Measurements from ENCODE around the gene HSPA1L.
"Not testable (repeated sequence)": the region's sequence is repeated elsewhere in the genome, so short reads cannot be mapped to it uniquely, and the experiment has no call there.

HSPA1L gene

GRCh38 chr6:31811645-31812044, 3.4 kb downstream of the HSPA1L start (continued):
- TF ChIP-seq ZNF157 (tag by site-specific recombination; IDR thresholded peaks at IDR 0.05), result no peak
- no peak for TF ChIP-seq IKZF3 (tag by site-specific recombination; IDR thresholded peaks at IDR 0.05)

GRCh38 chr6:31808599-31808998, 6.5 kb downstream of the HSPA1L start:
- POLR2A ChIA-PET, result interaction anchor here (1.1 to 4.4 kb wide), 3 partner anchors 18 to 148 kb away, joined by 3 to 187 read pairs (median 93); partner anchors contain the start of genes C6orf47 and HSPA1B

GRCh38 chr6:31806470-31807272, 8.4 kb downstream of the HSPA1L start, which contains the start of gene LSM2:
LSM2 (minus strand) TSS chr6:31806966; CDS start chr6:31806757, 209 bp downstream.
- H3K9me3 ChIP-seq (ENCODE audit: control insufficient read depth, insufficient read depth, low read depth, low read length), result no peaks in the 10 kb centered on the region
- H3K36me3 ChIP-seq (ENCODE audit: control insufficient read depth in 2 of 2, insufficient read depth in 1 of 2, low read length in 2 of 2), result peaks cover 17 to 27% of the 10 kb centered on the region in 2 experiments; a peak in 2 of 3 replicates
- CTCF ChIA-PET, result interaction anchor here (0.6 to 5.0 kb wide), 21 partner anchors 10 to 616 kb away, joined by 3 to 55 read pairs (median 4); partner anchors contain the start of genes DDAH2, HSPA1B and VARS1
- no peaks in the 10 kb centered on the region for H3K4me1 ChIP-seq (ENCODE audit: control insufficient read depth, insufficient read depth, low read length)
- POLR2A ChIA-PET, result interaction anchor here (0.6 to 4.8 kb wide), 37 partner anchors 8 to 275 kb away, joined by 3 to 187 read pairs (median 7); partner anchors contain the start of genes ABHD16A, BAG6, C6orf47 and CLIC1
- H3K27ac ChIP-seq (ENCODE audit: extremely low read depth, low read depth, low read length), result peak within 1 kb of the TSS; percentile 65
- peak within 1 kb of the TSS; percentile 91 for H3K4me3 ChIP-seq (ENCODE audit: low read depth, low read length)
- TF ChIP-seq EGR2 (tag by site-specific recombination; IDR thresholded peaks at IDR 0.05; ENCODE audit: low read depth) (no peak), KLF1 (tag by site-specific recombination; IDR thresholded peaks at IDR 0.05) (peak; percentile 35; the same call in 1 of the 2 replicates), ZNF148 (tag by site-specific recombination; IDR thresholded peaks at IDR 0.05; ENCODE audit: borderline replicate concordance) (no peak), ZNF629 (tag by site-specific recombination; IDR thresholded peaks at IDR 0.05) (peak; percentile 96), OSR2 (tag by site-specific recombination; IDR thresholded peaks at IDR 0.05) (no peak), ZBTB1 (tag by site-specific recombination; IDR thresholded peaks at IDR 0.05) (no peak), ZNF24 (tag by site-specific recombination; IDR thresholded peaks at IDR 0.05) (0 out of 2 replicates have a peak, but pooled peaks have one; percentile 5), ZNF37A (tag by site-specific recombination; IDR thresholded peaks at IDR 0.05) (no peak), ZNF837 (tag by site-specific recombination; IDR thresholded peaks at IDR 0.05) (no peak), HIC1 (tag by site-specific recombination; IDR thresholded peaks at IDR 0.05) (peak; percentile 99), IKZF3 (tag by site-specific recombination; IDR thresholded peaks at IDR 0.05) (0 out of 2 replicates have a peak, but pooled peaks have one; percentile 2), ZBTB7A (tag by site-specific recombination; IDR thresholded peaks at IDR 0.05; ENCODE audit: low read depth) (0 out of 2 replicates have a peak, but pooled peaks have one; percentile 23), ZNF146 (tag by site-specific recombination; IDR thresholded peaks at IDR 0.05) (no peak), ZNF114 (tag by site-specific recombination; IDR thresholded peaks at IDR 0.05) (no peak), ZNF830 (tag by site-specific recombination; IDR thresholded peaks at IDR 0.05; ENCODE audit: low read depth) (no peak), ZNF404 (tag by site-specific recombination; IDR thresholded peaks at IDR 0.05) (no peak), ZNF140 (tag by site-specific recombination; IDR thresholded peaks at IDR 0.05) (no peak), ZNF473 (tag by site-specific recombination; IDR thresholded peaks at IDR 0.05) (no peak), SP2 (tag by site-specific recombination; IDR thresholded peaks at IDR 0.05) (peak; percentile 92), ZBTB17 (tag by site-specific recombination; IDR thresholded peaks at IDR 0.05) (peak; percentile 83), ZNF324 (tag by site-specific recombination; IDR thresholded peaks at IDR 0.05) (0 out of 2 replicates have a peak, but pooled peaks have one; percentile 42), ZNF174 (tag by site-specific recombination; IDR thresholded peaks at IDR 0.05) (no peak)
- TF ChIP-seq, protein P1, sequence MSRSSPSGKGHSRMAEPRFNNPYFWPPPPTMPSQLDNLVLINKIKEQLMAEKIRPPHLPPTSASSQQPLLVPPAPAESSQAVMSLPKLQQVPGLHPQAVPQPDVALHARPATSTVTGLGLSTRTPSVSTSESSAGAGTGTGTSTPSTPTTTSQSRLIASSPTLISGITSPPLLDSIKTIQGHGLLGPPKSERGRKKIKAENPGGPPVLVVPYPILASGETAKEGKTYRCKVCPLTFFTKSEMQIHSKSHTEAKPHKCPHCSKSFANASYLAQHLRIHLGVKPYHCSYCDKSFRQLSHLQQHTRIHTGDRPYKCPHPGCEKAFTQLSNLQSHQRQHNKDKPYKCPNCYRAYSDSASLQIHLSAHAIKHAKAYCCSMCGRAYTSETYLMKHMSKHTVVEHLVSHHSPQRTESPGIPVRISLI (tag by site-specific recombination; IDR thresholded peaks at IDR 0.05), result no peak
- TF ChIP-seq, protein P2, sequence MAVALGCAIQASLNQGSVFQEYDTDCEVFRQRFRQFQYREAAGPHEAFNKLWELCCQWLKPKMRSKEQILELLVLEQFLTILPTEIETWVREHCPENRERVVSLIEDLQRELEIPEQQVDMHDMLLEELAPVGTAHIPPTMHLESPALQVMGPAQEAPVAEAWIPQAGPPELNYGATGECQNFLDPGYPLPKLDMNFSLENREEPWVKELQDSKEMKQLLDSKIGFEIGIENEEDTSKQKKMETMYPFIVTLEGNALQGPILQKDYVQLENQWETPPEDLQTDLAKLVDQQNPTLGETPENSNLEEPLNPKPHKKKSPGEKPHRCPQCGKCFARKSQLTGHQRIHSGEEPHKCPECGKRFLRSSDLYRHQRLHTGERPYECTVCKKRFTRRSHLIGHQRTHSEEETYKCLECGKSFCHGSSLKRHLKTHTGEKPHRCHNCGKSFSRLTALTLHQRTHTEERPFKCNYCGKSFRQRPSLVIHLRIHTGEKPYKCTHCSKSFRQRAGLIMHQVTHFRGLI (tag by site-specific recombination; IDR thresholded peaks at IDR 0.05), result no peak

More at GRCh38 chr6:31808599-31808998, 6.5 kb downstream of the HSPA1L start:
- CTCF ChIA-PET, result interaction anchor here (0.6 to 5.0 kb wide), 3 partner anchors 12 to 72 kb away, joined by 5 to 55 read pairs (median 10); partner anchors contain the start of gene VARS1
- H3K27ac ChIP-seq (ENCODE audit: extremely low read depth, low read depth, low read length); H3K9me3 ChIP-seq (ENCODE audit: control insufficient read depth, insufficient read depth, low read depth, low read length); H3K4me3 ChIP-seq (ENCODE audit: low read depth, low read length); H3K4me1 ChIP-seq (ENCODE audit: control insufficient read depth, insufficient read depth, low read length): not testable (repeated sequence)
- H3K36me3 ChIP-seq (ENCODE audit: control insufficient read depth in 2 of 2, insufficient read depth in 1 of 2, low read length in 2 of 2), result peaks cover 10% of the 10 kb centered on the region in 2 experiments; a peak in 2 of 3 replicates

All from HEK293 (cell line).